Loucy (cell line): Measurements from ENCODE around the gene SGPP2.

Source experiments
- H2AFZ ChIP-seq: fragments of 200-600 bp; sonication (generic); 2 replicates; pipeline ENCODE4 v1.6.0; 2016; ENCODE audit warnings: antibody characterized with exemption, mild to moderate bottlenecking, low read length, moderate library complexity
- H3F3A ChIP-seq: fragments of 200-600 bp; 2 replicates; pipeline ENCODE4 v1.6.0; 2016; ENCODE audit warnings: antibody characterized with exemption, low read depth, mild to moderate bottlenecking
- H3K27me3 ChIP-seq: fragments of 200-600 bp; sonication (generic); 2 replicates; pipeline ENCODE4 v1.6.1; 2014; ENCODE audit warnings: low read length, mild to moderate bottlenecking; ENCODE audit not compliant: insufficient read depth, poor library complexity, severe bottlenecking
- H3K36me3 ChIP-seq: fragments of 200-600 bp; sonication (generic); 2 replicates; pipeline ENCODE4 v1.6.1; 2016; ENCODE audit warnings: low read length; ENCODE audit not compliant: insufficient read depth
- H3K4me1 ChIP-seq: fragments of 200-600 bp; sonication (generic); 2 replicates; pipeline ENCODE4 v1.5.1; 2014; ENCODE audit warnings: low read length, mild to moderate bottlenecking; ENCODE audit not compliant: insufficient read depth, poor library complexity, severe bottlenecking
- H3K4me2 ChIP-seq: fragments of 200-600 bp; sonication (generic); 2 replicates; pipeline ENCODE4 v1.6.0; 2014; ENCODE audit warnings: antibody characterized with exemption, low read length, low read depth, mild to moderate bottlenecking; ENCODE audit not compliant: poor library complexity, severe bottlenecking
- H3K4me3 ChIP-seq: fragments of 200-600 bp; sonication (generic); 2 replicates; pipeline ENCODE4 v1.5.1; 2014; ENCODE audit warnings: low read length, mild to moderate bottlenecking, mixed read lengths; ENCODE audit not compliant: poor library complexity, severe bottlenecking
- H3K79me2 ChIP-seq: fragments of 200-600 bp; sonication (generic); 2 replicates; pipeline ENCODE4 v1.6.1; 2014; ENCODE audit warnings: low read length; ENCODE audit not compliant: insufficient read depth
- H3K9ac ChIP-seq: fragments of 200-600 bp; sonication (generic); 2 replicates; pipeline ENCODE4 v1.6.0; 2014; ENCODE audit warnings: mild to moderate bottlenecking, low read depth, low read length, moderate library complexity; ENCODE audit not compliant: poor library complexity, severe bottlenecking
- H3K9me2 ChIP-seq: fragments of 200-600 bp; sonication (generic); replicated peaks from 2 replicates; pipeline ENCODE4 v1.6.1; 2016; ENCODE audit warnings: low read depth, low read length, mixed read lengths
- H3K9me3 ChIP-seq: fragments of 200-600 bp; sonication (generic); 2 replicates; pipeline ENCODE4 v1.6.1; 2014; ENCODE audit warnings: mild to moderate bottlenecking, antibody characterized with exemption, low read length, low read depth; ENCODE audit not compliant: insufficient read depth
- H4K20me1 ChIP-seq: fragments of 200-600 bp; sonication (generic); 2 replicates; pipeline ENCODE4 v1.6.0; 2014; ENCODE audit warnings: antibody characterized with exemption, low read length, mild to moderate bottlenecking; ENCODE audit not compliant: insufficient read depth, poor library complexity, severe bottlenecking
- CTCF ChIP-seq: fragments of 200-600 bp; sonication (generic); conservative IDR thresholded peaks from 2 replicates; pipeline ENCODE4 v1.5.1; 2014; ENCODE audit warnings: mild to moderate bottlenecking, antibody characterized with exemption, low read length
- EZH2phosphoT487 ChIP-seq: fragments of 200-600 bp; IDR thresholded peaks from 2 replicates; pipeline ENCODE4 v1.6.1; 2018; ENCODE audit warnings: antibody characterized with exemption, mild to moderate bottlenecking, moderate library complexity, borderline replicate concordance

Gene SGPP2

GRCh38 chr2:222566229-222566628, 141.9 kb downstream of the SGPP2 start:
- Histone ChIP-seq H3K9ac (no peak overlapping the region), H2AFZ (no peak overlapping the region), H3K4me1 (no peaks in the 10 kb centered on the region), H4K20me1 (no peaks in the 10 kb centered on the region), H3K9me3 (no peaks in the 10 kb centered on the region), H3K36me3 (peaks cover 22% of the 10 kb centered on the region; the same call in 1 of the 2 replicates), H3K27me3 (no peaks in the 10 kb centered on the region), H3K4me3 (no peak overlapping the region), H3F3A (no peaks in the 10 kb centered on the region), H3K4me2 (no peak overlapping the region), H3K79me2 (no peaks in the 10 kb centered on the region), H3K9me2 (no peaks in the 10 kb centered on the region)
- TF ChIP-seq EZH2phosphoT487 = no peak
- no peak for TF ChIP-seq CTCF

- H3K9me2 ChIP-seq = no peaks in the 10 kb centered on the region
- no peaks in the 10 kb centered on the region for H3K27me3 ChIP-seq
- no peaks in the 10 kb centered on the region for H3F3A ChIP-seq
- H3K4me1 ChIP-seq = peaks cover 10% of the 10 kb centered on the region
- no peak overlapping the region for H3K9ac ChIP-seq
- no peaks in the 10 kb centered on the region for H4K20me1 ChIP-seq
- TF ChIP-seq CTCF = no peak
- TF ChIP-seq EZH2phosphoT487 = no peak
- no peaks in the 10 kb centered on the region for H3K9me3 ChIP-seq
- H3K4me3 ChIP-seq = no peak overlapping the region
- no peaks in the 10 kb centered on the region for H3K79me2 ChIP-seq
- no peak overlapping the region for H3K4me2 ChIP-seq
- H2AFZ ChIP-seq = no peak overlapping the region
- peaks cover 28% of the 10 kb centered on the region; the same call in 1 of the 2 replicates for H3K36me3 ChIP-seq
Observed at GRCh38 chr2:222568865-222569264, 144.5 kb downstream of the SGPP2 start.

- H3K27me3 ChIP-seq = no peaks in the 10 kb centered on the region
- no peaks in the 10 kb centered on the region for H3F3A ChIP-seq
- H2AFZ ChIP-seq = no peak overlapping the region
- H3K4me1 ChIP-seq = peaks cover 10% of the 10 kb centered on the region
- no peaks in the 10 kb centered on the region for H3K9me2 ChIP-seq
- H4K20me1 ChIP-seq = no peaks in the 10 kb centered on the region
- peaks cover 28% of the 10 kb centered on the region; the same call in 1 of the 2 replicates for H3K36me3 ChIP-seq
- no peak overlapping the region for H3K9ac ChIP-seq
- no peak overlapping the region for H3K4me2 ChIP-seq
- H3K9me3 ChIP-seq = no peaks in the 10 kb centered on the region
- TF ChIP-seq EZH2phosphoT487 (no peak), CTCF (no peak)
- no peak overlapping the region for H3K4me3 ChIP-seq
- no peaks in the 10 kb centered on the region for H3K79me2 ChIP-seq
Observed at GRCh38 chr2:222569826-222570225, 145.5 kb downstream of the SGPP2 start.
